ENCODE results near the gene MYOD1.
A peak's percentile ranks its signal among the peaks of the same experiment; 100 is the strongest.

Gene MYOD1

DNA sequence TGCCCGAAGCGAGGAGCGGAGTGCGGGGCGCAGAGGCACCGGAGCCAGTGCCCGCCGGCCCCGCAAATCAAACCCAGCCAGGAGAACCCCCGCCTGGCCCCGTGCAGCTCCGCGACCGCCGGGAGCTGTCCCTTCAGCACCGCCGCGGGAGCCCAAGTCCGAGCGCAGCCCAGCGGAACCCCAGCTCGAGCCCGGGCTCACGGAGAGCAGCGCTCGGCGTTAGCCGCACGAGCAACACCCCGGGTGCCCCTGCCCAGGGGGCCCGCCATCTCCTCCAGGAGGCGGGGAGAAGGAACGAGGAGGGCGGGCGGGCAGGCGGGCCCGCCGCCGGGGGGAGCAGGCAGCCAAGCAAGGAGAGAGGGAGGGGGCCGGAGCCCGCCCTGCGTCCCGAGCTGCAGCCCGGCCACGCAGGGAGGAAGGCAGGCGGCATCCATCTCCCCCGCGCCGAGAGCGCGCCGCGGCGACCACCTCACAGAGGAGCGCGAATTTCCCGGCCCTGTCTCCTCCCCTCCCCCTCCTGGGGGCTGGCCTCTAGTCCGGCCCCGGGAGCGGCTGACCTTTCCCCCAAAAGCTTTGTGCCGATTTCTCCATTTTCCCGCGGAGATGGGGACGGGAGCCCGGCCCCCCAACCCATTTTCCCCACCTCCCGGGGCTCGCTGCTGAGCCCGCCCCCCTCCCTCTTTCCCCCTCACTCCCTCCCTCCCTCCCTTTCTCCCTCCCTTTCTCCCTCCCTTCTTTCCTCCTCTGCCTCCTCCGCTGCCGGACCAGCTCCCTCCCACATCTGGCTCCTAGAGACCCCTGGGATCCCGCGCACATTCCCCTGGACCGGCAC, 15.8 kb downstream of the MYOD1 start:
- peak; percentile 72 for DNase-seq

DNA sequence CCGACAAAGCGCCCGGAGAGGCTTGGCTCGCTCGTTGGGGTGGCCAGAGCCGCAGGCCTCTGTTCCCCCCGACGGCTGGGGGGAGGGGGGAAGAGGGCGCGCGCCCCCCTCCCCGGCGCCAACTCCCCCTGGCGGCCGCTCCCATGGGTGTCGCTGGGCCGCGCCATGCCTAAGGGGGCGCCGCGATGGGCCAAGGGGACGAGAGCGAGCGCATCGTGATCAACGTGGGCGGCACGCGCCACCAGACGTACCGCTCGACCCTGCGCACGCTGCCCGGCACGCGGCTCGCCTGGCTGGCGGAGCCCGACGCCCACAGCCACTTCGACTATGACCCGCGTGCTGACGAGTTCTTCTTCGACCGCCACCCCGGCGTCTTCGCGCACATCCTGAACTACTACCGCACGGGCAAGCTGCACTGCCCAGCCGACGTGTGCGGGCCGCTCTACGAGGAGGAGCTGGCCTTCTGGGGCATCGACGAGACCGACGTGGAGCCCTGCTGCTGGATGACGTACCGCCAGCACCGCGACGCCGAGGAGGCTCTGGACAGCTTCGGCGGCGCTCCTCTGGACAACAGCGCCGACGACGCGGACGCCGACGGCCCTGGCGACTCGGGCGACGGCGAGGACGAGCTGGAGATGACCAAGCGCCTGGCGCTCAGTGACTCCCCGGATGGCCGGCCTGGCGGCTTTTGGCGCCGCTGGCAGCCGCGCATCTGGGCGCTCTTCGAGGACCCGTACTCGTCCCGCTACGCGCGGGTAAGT, 16.6 kb downstream of the MYOD1 start:
- no peak for DNase-seq

DNA sequence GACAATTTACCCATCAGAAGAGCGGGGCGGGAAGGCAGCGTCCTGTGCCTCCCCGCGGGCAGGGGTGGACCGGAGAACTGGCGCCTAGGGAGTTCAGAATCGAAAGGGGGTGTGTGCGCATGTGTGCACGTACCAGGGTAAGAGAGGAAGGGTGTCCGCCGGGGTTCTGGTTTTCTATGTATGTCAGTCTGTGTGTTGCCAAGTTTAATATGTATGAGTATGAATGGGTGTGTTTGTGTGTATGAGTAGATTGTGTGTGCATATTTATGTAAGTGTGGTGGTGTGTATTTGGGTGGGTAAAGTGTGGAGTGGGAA, 17.2 kb downstream of the MYOD1 start:
- no peak for DNase-seq

DNA sequence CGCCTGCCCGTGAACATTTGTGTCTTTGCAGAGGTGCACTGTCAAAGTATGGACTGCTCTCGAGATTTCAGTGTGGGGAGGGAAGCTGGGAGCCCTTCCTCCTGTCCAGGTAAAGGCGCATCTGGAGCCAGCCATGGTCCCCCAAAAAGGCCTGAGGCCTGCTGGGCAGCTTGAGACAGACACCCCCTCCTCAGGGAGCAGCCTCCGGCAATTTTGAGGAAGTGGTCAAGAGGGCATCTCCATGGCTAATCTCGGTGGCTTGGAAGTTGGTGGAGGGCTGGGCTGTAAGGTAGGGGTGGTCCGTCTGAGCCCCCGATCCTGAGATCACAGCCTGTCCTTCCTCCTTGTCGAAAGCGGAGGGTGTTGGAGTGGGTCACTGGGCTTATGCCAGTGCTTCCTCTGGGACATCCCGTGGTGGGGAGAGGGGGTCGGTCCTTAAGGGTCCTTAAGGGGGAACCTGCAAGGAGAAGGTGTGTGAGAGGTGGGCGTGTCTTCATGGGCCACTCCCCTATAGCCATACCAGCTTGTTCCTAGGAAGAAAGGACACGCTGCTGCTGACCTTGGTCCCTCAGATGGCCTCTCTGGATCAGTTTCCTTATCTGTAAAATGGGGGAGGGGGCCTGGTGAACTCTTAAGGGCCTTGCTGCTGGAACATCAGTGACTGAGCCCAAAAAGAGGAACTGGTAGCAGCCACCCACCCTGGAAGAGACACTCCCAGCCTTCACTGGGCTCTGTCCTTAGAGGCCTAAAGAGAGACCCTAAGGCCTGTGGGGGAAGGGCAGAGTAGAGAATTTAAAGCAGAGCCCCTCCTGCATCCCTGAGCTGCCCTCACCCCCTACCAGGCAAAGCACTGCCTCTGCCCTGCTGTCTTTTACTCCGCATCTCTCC, 17.8 kb downstream of the MYOD1 start:
- DNase-seq, result no peak

DNA sequence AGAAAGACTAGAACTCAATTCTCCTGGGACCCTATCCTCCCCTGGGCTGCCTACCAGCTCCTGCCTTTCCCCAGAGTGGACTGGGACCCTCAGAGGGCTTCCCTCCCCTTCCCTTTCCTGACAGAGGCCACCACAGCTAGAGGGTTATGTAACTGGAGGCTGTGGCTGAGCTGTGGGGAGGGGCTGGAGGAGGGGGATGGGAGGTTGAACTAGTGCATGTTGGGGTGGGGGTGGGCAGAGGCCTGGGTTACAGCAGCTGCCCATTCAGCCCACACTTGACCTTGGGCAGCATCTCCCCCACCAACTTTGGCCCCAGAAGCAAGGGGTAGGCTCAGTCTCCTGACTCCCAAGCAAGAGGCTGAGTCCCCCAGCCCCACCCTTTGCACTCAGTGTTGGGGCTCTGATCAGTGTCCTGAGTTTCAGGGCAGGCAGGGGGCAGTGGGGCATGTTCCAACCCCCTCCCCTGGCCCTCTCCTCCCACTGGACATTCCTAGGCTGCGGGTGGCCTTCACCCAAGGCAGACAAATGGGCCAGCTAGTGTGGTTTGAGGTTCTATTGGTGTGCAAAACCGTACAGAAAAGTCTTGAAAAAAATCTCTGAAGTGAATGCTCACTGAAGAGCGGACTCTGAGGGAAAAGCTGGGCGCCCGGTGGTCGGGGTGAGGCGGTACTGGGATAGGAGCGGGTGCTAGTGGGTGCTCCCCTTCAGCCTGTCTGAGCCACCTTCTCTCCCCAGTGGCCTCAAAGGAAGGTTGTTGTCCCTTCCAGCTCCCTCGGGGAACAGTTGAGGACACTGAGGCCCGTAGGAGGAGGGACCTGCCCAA, 19.0 kb downstream of the MYOD1 start:
- no peak for DNase-seq

DNA sequence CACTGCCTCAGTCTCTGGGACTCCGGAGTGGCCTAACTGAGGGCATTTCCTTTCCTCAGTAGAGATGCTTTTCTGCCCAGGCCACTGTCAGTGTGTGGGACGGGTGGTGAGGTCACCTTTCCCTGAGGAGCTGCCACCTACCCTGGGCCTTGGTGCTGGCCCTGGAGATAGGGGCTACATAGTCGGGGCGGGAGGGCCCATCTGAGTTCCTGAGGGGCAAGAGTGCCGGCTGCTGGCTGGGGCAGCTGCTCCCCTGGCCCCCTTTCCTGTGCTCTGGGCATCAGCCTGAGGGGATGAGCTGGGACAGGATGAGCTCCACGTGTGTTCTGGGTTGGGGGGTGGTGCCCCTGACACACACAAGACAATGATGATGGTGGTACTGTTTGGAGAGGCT, 20.6 kb downstream of the MYOD1 start:
- no peak for DNase-seq

DNA sequence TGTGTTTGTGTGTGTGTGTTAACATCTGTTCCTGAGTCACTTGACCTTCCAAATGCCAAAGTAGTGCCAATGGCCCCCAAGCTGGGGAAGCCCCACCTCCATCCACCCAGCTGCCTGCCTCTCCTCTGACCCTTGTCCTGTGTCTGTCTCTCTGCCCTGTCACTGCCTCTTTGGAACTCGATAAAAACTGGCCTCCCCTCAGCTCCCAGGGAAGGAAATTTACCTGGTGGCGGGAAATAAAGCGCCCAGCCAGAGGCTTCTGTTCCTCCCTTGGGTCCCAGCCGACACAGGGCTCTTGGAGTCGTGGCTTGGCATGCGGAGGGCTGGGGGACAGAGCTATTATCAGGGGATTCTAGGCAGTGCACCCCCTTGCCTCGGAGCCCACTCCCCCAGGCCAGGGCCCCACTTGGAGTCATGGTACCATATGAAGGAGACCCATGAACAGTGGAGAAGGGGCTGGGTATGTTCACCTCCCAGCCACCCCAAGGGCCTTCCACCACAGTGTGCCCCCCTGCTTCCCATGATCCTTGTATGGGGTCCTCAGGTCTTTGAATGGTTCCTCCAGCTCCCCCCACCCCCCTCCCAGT, 21.4 kb downstream of the MYOD1 start:
- no peak for DNase-seq

DNA sequence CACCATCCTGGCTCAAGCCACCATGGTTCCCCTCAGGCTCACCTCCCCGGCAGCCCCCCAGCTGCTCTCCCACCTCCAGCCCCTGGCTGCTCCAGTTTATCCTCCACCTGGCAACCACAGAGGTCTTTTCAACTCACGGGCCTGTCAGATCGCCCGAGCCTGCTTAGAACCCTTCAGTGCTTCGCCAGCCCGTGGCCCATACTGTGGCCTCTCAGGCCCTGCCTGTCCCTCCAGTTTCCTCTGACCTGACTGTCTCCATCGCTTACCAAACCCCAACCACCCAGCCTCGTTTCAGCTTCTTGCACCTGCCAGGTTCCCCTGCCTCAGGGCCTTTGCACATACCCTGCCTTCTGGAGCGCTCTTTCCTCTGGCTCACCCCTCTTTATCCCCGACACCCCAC, 22.1 kb downstream of the MYOD1 start:
- no peak for DNase-seq

DNA sequence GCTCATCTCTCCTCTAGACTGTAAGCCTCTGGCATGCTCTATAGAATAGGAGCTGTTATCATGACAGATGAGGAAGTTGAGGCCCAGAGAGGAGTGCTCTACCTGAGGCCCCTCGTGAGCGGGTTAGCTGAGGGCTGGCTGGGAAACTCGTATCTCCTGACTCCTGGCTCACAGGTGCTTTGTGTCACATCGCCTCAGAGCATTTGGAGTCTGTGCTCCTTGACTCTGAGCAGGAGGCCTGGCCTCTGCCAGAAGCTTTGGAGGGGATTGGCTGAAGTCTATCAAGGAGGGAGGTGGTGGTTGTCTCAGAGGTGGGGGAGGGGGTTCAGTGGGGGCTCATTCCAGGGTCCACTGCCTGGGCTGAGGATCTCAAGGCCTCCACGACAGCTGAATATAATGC, 22.6 kb downstream of the MYOD1 start:
- DNase-seq, result no peak

DNA sequence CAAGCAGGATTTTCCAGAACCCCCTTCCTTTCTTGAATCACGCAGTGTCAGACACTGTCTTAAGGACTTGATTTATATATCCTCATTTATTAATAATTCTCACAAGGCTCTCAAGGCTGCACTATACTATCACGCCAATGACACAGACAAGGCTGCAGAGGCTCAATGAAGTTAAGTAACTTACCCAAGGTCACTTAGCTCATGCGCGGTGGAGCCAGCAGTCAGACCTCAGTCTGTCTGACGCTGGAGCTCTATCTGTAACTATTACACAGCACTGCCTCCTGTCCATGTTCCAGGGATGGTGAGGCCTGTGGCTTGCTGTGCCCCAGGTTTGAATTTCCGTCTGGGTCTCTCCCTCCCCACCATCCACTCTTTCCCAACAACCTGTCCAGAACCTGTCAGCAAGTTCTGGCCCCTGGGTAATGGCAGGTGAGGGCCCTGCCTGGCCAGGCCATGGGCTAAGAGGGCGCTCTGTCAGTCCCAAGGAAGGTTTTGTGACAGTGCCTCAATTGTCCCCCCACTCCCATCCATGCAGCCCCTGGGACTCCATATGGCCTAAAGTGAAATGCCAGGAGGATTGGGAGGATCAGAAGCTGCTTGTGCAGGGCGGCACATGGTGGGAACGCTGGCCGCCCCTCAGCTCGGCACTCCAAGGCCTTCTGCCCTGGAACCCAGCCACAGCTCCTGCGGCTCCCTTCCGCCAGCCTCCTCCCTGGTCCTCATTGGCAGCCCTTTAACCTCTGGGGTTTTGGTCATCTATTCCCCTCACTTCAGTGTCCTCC, 23.8 kb downstream of the MYOD1 start:
- DNase-seq, result no peak

DNA sequence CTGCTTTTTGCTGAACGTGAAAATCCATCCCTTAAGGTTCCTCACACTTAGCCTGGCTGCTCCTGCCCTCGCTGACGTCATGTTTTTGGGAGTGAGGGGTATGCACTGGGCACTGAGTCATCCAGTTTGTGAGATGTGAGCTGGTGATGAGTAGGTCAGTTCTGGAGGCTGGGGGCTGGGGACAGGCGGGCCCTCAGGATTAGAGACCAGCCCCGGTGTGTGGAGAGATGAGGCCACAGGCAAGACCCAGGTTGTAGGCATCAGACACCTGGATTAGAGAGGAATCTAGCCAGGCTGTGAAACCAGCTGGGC, 24.4 kb downstream of the MYOD1 start:
- DNase-seq, result peak; percentile 48

DNA sequence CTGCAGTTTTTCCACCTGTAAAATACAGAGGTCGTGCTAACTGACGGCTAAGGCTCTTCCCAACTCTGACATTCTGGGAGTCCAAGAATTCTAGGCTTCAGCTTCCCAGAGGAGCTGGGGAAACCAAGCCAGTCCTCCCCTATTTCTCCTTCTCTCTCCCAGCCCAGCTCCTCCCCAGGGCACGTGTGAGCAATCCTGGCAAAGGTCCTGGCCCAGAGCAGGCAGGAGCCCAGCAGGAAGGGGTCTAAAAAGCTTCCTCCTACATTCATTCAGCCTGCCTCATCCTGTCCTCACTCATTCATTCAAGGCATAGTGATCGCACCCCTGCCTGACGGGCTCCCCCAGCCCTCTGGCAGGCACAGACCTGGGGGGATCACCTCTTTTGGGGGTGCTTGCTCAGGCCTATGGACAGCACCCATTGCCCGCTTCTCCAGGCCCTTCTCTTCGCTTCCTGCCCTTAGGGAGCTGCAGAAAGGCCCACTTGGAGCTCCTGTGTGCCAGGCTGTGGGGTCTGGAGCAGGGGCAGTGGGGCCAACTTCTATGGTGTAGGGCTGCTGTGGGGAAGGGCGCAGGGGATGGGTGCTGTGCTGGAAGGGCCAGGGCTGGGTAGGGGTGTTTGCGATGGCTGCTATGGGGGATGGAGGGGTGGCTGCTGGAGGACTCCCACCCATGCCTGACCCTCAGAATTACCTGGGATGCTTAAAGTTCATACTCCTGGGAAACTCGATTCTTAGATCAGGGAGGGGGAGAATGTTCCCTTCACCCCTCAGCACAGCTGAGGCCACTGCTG, 25.0 kb downstream of the MYOD1 start:
- no peak for DNase-seq

DNA sequence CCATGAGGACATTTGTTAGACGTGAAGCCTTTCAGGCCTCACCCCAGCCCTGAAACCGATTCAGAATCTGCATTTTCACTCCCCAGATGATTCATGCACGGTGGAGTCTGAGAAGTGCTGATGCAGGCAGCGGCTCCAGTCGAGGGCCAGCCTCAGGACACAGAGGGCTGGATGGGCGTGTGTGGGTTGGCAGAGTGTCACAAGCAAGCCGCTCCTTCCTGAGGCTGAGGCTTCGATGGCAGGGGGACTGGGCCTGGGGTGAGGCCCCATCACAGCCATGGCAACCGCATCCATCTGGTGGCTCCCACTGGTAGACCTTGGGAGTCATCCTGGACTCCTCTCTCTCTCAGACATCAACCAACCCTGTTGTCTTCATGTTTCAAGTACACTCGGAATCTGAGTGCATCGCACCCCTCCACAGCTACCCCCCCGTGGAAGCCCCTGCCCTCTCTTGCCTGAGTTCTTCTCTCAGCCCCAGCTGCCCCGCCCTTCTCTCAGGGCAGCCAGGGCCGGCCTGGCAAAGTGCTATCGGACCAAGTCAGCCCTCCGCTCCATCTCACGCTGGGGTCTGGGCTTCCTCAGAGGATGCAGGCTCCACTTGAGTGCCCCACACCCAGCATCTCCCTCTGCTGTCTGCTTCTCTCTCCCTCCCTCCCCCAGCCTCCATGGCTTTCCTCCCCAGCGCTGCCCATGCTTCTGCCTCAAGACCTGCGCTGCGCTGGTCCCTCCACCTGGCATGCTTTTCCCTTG, 25.8 kb downstream of the MYOD1 start:
- no peak for DNase-seq

DNA sequence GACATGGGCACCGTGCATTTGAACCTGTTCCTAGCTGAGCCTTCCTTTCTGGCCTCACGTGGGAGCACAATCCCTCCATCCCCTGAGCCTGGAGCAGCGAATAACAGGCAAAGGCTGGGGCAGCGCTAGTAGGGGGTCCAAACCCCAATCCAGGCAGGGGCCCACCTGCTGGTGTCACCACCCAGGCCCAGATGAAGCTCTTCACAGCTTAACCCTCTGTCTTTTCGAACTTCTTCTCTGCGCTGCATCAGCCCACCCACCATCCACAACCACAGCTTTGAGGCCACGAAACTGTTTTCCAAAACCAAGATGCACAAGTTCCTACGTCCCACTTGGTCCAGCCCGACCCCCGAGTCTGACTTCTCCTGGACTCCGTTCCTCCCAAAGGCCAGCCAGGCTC, 26.7 kb downstream of the MYOD1 start:
- DNase-seq, result no peak

DNA sequence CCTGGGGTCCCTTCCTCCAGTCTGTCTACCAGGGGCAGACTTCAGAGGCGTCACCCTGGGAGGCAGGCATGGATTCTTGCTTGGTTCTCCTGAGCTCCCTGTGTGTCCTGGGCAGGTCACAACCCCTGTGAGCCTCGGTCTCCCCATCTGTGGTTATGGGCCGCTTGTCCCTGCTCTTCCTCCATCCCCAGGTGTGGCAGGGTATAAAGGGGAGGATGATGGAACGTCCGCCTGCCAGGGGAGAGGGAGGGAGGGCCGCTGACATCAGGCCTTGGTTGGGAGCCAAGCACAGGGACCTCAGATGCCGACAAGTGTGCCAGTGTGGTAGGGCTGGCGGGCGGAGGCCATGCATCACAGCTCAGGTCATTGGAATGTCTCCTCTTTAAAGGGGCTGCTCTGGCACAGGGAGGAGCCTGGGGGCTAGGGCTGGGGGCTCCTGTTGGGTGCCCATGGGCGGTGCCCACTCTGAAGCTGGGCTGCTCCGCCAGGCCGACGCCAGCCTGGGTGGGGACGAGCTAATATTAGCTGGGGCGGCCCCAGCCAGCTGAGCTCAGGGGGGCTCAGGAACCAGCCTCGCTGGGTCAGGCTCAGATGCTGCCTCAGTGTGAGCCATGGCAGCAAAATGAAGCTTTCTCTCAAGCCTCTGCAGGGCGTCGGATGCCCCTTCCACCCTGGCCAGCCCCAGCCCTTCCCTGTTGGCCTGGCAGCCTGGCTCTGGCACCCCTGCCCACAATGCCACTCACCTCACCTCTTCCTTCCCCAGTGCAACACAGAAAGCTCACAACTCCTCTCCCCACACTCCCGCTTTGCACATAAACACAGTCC, 28.0 kb downstream of the MYOD1 start:
- no peak for DNase-seq

DNA sequence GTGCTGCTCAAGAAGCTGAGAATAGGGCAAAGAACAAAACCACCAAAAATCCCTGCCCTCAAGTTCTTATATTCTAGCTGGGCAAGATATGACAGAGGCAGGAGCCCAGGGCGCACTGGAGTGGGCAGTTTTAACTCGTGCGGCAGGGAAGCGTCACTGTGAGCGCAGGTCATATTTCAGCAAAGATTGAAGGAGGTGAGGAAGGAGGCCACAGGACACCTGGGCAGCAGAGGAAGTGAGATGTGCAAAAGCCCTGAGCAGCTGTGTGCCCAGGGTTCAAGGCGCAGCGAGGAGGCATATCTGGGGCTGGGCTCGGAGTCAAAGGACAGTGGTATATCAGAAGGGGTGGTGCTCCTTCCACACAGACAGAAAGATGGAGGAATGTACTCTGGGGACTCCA, 28.7 kb downstream of the MYOD1 start:
- no peak for DNase-seq

DNA sequence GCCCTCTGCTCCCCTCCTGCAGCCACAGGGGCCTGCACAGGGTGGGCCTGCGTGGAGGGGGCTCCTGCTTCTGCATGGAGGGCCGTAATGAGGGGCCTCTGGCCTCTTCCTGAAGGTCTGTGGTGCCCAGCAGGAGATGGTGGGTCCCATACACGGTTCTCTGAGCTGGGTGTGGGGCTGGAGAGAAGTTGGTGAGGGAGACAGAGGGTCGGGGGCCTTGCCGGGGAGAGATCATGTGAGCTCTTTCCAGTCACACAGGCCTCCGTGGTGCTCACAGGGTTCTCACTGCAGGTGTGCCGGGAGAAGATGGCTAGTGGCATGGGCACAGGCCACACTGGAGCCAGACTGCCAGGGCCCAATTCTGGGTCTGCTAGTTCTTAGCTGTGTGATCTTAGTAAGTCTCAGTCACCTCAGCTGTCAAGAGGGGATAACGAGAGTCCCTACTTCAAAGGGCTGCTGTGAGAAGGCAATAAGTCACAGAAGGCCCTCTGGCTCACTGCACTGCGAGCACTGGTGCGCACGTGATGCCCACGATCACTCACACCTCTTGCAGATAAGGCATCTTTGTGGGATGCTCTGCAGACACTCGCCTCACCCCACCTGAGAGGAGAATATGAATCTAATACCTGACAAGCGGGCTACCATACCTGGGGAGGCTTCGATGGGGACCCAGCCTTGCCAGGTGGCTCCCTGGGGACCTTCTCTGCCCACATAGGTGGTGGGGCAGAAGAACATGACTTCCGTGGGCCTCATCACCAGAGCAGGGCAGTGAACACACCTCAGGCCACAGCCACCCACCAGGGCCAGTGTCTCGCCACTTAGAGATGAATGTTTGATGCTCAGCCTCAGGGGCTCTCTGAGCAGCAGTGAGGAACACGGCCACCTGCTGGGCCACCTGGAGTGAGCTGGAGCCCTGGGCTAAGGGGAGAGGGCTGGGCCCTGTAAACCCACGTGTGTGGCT, 29.7 kb downstream of the MYOD1 start:
- no peak for DNase-seq

Measured in fibroblast of skin of back (primary cell).